Karpas-422 (cell line): ENCODE results near the gene GPLD1. TPM values are rescaled to one million over a fixed set of nuclear protein-coding genes. Genes with fewer than 3 reads are reported as not detected.
"Not testable (repeated sequence)": the region's sequence is repeated elsewhere in the genome, so short reads cannot be mapped to it uniquely, and the experiment has no call there.

Experiments used
- DNase-seq: peaks from one replicate; pipeline ENCODE4 v3.0.0-alpha.2; 2015
- H2AFZ ChIP-seq: fragments of 200-600 bp; sonication (generic); 2 replicates; pipeline ENCODE4 v1.6.1; 2014; ENCODE audit warnings: antibody characterized with exemption, low read length, mixed read lengths
- H3K27ac ChIP-seq: fragments of 200-600 bp; sonication (generic); 2 replicates; pipeline ENCODE4 v1.5.1; 2014; ENCODE audit warnings: mild to moderate bottlenecking, low read length, moderate library complexity
- H3K27me3 ChIP-seq: fragments of 200-600 bp; sonication (generic); 2 replicates; pipeline ENCODE4 v1.6.1; 2014; ENCODE audit warnings: low read length, mixed read lengths
- H3K36me3 ChIP-seq: fragments of 200-600 bp; sonication (generic); 2 replicates; pipeline ENCODE4 v1.6.1; 2014; ENCODE audit warnings: low read length, mixed read lengths; ENCODE audit not compliant: insufficient read depth
- H3K4me1 ChIP-seq: fragments of 200-600 bp; sonication (generic); 2 replicates; pipeline ENCODE4 v1.6.1; 2014; ENCODE audit warnings: mild to moderate bottlenecking, low read length, mixed read lengths
- H3K4me2 ChIP-seq: fragments of 200-600 bp; sonication (generic); 2 replicates; pipeline ENCODE4 v1.6.1; 2014; ENCODE audit warnings: low read length, low read depth, mild to moderate bottlenecking; ENCODE audit not compliant: poor library complexity, severe bottlenecking
- H3K4me3 ChIP-seq: fragments of 200-600 bp; sonication (generic); 2 replicates; pipeline ENCODE4 v1.5.1; 2014; ENCODE audit warnings: mild to moderate bottlenecking, antibody characterized with exemption, low read length, mixed read lengths
- H3K79me2 ChIP-seq: fragments of 200-600 bp; sonication (generic); 2 replicates; pipeline ENCODE4 v1.6.1; 2014; ENCODE audit warnings: mild to moderate bottlenecking, low read length, mixed read lengths
- H3K9ac ChIP-seq: fragments of 200-600 bp; sonication (generic); 2 replicates; pipeline ENCODE4 v1.6.0; 2014; ENCODE audit warnings: low read length
- H3K9me2 ChIP-seq: fragments of 200-600 bp; sonication (generic), shearing (Covaris generic); replicated peaks from 2 replicates; pipeline ENCODE4 v1.6.0; 2014; ENCODE audit warnings: mild to moderate bottlenecking, low read length, moderate library complexity; ENCODE audit not compliant: insufficient read depth
- H3K9me3 ChIP-seq: fragments of 300-700, 200-600 bp; sonication (generic); 2 replicates; pipeline ENCODE4 v1.6.1; 2014; ENCODE audit warnings: low read length, mixed read lengths
- H4K20me1 ChIP-seq: fragments of 200-600 bp; sonication (generic); 2 replicates; pipeline ENCODE4 v1.6.1; 2014; ENCODE audit warnings: mild to moderate bottlenecking, antibody characterized with exemption, low read length, low read depth; ENCODE audit not compliant: insufficient read depth
- total RNA-seq: library from RNA; depleted of rRNA; stranded (reverse); fragments of >200 nt; shearing (Covaris generic); gene quantifications from 2 replicates; pipeline ENCODE4 v1.2.3, GENCODE V29; 2014; ENCODE audit warnings: low replicate concordance

The GPLD1 gene
- total RNA-seq, 1 experiment from 2014 or later = 9.0 TPM

DNA sequence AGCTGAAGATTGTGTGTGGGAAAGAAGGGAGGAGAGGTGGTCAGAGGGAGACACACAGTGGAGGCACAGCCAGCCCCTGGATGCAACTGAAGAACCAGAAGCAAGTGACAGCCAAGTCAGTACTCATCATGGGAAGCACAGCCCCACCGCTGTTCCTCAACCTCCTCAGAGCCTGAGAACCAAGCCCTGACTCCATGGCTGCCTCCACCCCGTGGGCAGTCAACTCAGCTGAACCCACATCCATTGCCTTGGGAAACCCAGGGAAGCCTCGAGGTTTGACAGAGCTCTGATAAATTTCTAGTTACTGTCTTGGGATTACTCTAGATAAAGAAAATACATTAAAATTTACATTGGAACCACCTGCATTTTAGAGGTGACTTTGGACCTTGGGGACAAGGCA lies 35.0 kb upstream of the GPLD1 start:
- H3K9me3 ChIP-seq = no peaks in the 10 kb centered on the region
- no peak overlapping the region for H2AFZ ChIP-seq
- no peaks in the 10 kb centered on the region for H3K27me3 ChIP-seq
- H3K79me2 ChIP-seq = no peaks in the 10 kb centered on the region
- H3K9me2 ChIP-seq = no peaks in the 10 kb centered on the region
- H3K9ac ChIP-seq = no peak overlapping the region
- peaks cover 51% of the 10 kb centered on the region for H3K4me1 ChIP-seq
- DNase-seq = no peak
- no peak overlapping the region for H3K27ac ChIP-seq
- no peak overlapping the region for H3K4me2 ChIP-seq
- no peak overlapping the region for H3K4me3 ChIP-seq
- H3K36me3 ChIP-seq = no peaks in the 10 kb centered on the region
- H4K20me1 ChIP-seq = no peaks in the 10 kb centered on the region

DNA sequence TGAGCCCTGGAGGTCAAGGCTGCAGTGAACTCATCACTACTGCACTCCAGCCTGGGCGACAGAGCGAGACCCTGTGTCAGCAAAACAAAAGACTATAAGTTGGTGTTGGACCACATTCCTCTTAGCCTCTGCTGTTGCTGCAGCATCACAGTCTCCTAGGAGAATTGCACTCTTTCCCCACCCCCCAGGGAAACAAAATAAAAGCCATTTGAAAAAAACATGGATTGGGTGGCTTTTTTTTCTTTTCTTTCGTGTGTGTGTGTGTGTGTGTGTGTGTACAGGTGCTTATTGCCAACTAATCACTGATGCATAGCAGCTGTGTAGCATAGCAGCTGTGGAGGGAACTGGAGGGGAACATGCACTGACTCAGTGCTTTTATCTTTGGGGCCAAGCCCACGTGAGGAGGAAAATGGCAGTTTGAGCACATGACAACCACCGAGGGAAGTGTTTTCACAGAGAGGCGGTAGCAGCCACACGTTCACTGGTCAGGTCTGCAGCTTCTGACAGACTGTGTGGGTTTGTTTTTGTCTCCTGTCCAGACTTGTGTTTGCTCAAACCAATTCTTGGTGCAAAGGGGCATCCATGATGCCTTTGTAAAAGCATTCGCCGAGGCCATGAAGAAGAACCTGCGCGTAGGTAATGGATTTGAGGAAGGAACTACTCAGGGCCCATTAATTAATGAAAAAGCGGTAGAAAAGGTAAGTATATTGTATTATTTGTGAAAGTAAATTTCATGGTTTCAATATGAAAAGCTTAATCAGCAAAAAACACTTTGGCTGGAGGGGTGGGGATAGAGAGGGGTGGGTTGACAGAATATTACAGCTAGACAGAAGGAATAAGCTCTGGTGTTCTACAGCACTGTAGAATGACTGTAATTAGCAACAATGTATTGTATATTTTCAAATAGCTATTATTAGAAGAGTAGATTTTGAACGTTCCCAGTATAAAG lies 33.1 kb upstream of the GPLD1 start:
- peak overlapping the region; percentile 68 for H3K27ac ChIP-seq
- H3K4me1 ChIP-seq = peaks cover 60% of the 10 kb centered on the region
- H3K4me3 ChIP-seq = no peak overlapping the region
- peak overlapping the region; percentile 34; the same call in 1 of the 2 replicates for H3K9ac ChIP-seq
- H3K36me3 ChIP-seq = no peaks in the 10 kb centered on the region
- H3K27me3 ChIP-seq = no peaks in the 10 kb centered on the region
- peak; percentile 81 for DNase-seq
- no peaks in the 10 kb centered on the region for H4K20me1 ChIP-seq
- no peaks in the 10 kb centered on the region for H3K9me2 ChIP-seq
- H2AFZ ChIP-seq = peak overlapping the region; percentile 74; the same call in 1 of the 2 replicates
- no peaks in the 10 kb centered on the region for H3K9me3 ChIP-seq
- H3K79me2 ChIP-seq = no peaks in the 10 kb centered on the region
- H3K4me2 ChIP-seq = peak overlapping the region; percentile 37

DNA sequence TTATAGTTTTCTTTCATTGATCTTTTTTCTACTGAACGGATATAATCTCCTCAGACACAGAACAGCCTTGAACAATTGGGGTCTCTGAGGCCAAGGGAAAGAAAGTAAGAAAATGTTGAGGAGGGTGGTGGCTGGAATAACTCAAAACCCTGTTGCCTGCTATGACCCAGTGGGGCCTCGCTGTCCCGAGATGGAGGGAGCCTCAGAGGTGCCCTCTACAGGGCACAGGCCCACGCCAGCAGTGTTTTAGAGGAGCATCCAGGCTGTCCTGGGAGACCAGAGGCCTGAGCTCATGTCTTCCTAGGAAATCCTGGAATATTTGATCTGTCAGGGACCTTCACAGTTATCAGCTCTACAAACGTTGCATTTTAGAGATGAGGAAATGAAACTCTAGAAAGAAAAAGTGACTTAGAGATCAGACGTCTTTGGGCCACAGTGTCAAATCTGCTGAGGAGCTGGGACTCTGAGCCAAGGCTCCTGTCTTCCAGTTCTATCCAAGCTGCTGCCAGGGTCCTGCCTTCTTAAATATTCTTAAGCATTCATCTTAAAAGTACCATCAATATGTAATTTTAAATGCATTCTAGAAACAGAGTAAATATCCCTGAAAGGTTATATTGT lies 31.7 kb upstream of the GPLD1 start:
- peak overlapping the region; percentile 25 for H3K4me2 ChIP-seq
- peaks cover 63% of the 10 kb centered on the region for H3K4me1 ChIP-seq
- H3K9me2 ChIP-seq = no peaks in the 10 kb centered on the region
- peak overlapping the region; percentile 68 for H3K27ac ChIP-seq
- H3K4me3 ChIP-seq = no peak overlapping the region
- no peaks in the 10 kb centered on the region for H3K9me3 ChIP-seq
- H3K27me3 ChIP-seq = no peaks in the 10 kb centered on the region
- H3K9ac ChIP-seq = peak overlapping the region; percentile 13; the same call in 1 of the 2 replicates
- H3K79me2 ChIP-seq = no peaks in the 10 kb centered on the region
- H3K36me3 ChIP-seq = no peaks in the 10 kb centered on the region
- DNase-seq = peak; percentile 80
- H2AFZ ChIP-seq = peak overlapping the region; percentile 57
- H4K20me1 ChIP-seq = no peaks in the 10 kb centered on the region

DNA sequence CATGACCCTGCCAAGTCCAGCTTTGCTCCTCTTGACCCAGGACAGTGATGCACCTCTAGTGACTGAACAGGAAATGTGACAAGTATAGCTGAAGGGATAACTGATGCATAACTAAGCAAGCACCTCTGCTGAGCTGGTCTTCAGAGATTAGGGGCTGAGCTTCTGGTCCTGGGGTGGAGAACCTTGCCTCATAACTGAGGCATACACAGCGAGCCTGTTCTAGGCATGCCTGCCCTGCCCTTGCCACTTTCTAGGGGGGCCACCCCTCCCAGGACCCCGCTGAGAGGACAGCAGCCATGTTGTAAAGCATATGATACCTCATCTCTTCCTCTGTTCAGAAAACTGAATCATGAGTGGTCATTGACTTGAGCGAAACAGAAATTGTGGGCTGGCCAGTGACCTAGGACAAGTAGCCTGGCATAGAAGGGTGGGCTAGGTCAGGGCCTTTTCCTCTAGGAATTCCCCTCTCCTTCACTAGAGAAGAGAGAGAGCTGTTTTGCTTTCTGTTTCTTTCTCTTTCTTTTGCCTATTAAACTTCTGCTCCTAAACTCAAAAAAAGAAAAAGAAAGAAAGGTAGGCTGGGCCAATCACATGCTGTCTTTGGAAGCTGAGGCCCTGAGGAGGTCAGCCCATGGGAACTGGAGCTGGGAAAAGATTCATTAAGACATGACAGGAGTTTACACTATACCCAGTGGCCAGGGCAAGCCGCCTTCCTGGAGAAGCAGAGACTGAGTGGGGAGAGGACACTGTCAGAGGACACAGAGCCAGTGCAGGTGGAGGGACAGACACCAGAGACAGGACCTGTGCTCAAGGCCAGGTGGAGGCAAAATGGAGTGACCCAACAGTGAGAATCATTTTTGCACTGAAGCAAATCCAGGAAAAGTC lies 28.5 kb upstream of the GPLD1 start:
- Histone ChIP-seq H3K9me3 (no peaks in the 10 kb centered on the region), H3K27ac (peak overlapping the region; percentile 87), H3K4me2 (peak overlapping the region; percentile 84), H3K9ac (peak overlapping the region; percentile 62), H3K27me3 (no peaks in the 10 kb centered on the region), H3K9me2 (no peaks in the 10 kb centered on the region), H3K79me2 (no peaks in the 10 kb centered on the region), H3K36me3 (0 out of 2 replicates have a peak, but pooled peaks cover 6% of the 10 kb centered on the region), H4K20me1 (no peaks in the 10 kb centered on the region), H3K4me1 (peaks cover 47% of the 10 kb centered on the region), H3K4me3 (peak overlapping the region; percentile 62), H2AFZ (peak overlapping the region; percentile 92)
- DNase-seq = peak; percentile 82

DNA sequence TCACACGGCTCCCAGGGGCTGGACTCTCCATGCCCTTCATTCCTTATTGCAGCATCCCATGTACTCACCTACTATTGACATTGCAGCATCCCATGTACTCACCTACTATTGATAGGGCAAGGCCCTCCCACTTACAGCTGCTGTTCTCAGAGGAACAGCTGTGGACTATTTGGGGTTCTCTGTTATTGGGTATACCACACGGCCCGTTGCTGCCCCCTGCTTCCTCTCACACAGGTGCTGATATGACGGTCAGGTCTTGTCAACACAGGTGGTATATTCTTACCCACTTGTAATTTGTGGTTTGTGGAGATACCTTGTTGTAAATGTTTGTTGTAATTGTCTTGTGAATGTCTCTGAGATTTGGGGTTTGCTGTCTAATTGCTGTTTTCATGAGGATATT lies 24.2 kb upstream of the GPLD1 start:
- no peak overlapping the region for H3K4me2 ChIP-seq
- no peak overlapping the region for H3K4me3 ChIP-seq
- H3K79me2 ChIP-seq = no peaks in the 10 kb centered on the region
- H2AFZ ChIP-seq = no peak overlapping the region
- H3K4me1 ChIP-seq = peaks cover 22% of the 10 kb centered on the region
- no peaks in the 10 kb centered on the region for H4K20me1 ChIP-seq
- no peak for DNase-seq
- H3K36me3 ChIP-seq = 0 out of 2 replicates have a peak, but pooled peaks cover 6% of the 10 kb centered on the region
- no peaks in the 10 kb centered on the region for H3K27me3 ChIP-seq
- H3K9ac ChIP-seq = no peak overlapping the region
- no peaks in the 10 kb centered on the region for H3K9me3 ChIP-seq
- H3K27ac ChIP-seq = no peak overlapping the region
- no peaks in the 10 kb centered on the region for H3K9me2 ChIP-seq

DNA sequence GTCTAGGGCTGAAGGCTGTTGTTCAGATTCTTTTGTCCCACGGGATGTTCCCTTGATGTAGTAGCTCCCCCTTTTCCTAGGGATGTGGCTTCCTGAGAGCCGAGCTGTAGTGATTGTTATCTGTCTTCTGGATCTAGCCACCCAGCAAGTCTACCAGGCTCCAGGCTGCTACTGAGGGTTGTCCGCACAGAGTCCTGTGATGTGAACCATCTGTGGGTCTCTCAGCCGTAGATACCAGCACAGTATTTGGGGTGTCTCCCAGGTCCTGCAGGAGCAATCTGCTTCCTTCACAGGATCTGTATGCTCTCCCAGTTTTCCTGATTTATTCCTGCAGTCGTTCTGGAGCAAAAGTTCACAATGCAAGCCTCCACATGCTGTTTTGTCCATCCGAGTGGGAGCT lies 22.6 kb upstream of the GPLD1 start:
- DNase-seq, H3K9me2 ChIP-seq, H4K20me1 ChIP-seq, H3K79me2 ChIP-seq, H3K27me3 ChIP-seq, H3K4me3 ChIP-seq, H3K9ac ChIP-seq, H3K4me1 ChIP-seq, H3K4me2 ChIP-seq, H3K9me3 ChIP-seq, H2AFZ ChIP-seq, H3K27ac ChIP-seq: not testable (repeated sequence)
- peaks cover 11% of the 10 kb centered on the region for H3K36me3 ChIP-seq

DNA sequence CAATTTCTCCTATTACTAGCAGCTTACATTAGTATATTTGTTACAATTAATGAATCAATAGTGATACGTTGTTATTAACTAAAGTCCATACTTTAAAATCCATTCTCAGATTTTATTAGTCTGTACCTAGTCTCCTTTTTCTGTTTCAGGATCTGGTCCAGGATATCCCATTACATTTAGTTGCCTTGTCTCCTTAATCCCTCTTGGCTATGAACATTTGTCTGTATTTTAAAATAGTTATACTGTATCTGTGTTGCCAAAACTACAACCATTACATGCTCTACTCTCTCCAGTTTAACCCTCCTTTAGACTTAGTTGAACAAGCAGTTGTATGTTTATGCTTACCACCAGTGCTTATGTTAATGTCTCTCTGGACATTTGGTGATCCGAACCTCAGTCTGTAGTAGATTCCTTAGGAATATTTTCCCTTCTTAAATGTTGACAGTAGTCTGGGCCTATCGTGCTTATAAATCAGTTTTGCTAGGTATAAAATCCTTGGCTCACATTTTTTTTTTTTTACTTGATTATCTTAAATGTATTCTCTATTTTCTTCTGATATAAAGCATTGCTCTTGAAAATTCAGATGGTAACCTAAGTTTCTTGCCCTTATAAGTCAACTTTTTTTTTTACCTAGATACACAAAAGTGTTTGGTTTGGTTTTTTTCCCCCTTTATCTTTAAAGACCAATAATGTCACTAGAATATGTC lies 17.6 kb upstream of the GPLD1 start:
- DNase-seq = no peak
- Histone ChIP-seq H3K36me3 (peaks cover 25% of the 10 kb centered on the region), H3K4me3 (no peak overlapping the region), H3K27ac (no peak overlapping the region), H3K9me3 (no peaks in the 10 kb centered on the region), H3K27me3 (no peaks in the 10 kb centered on the region), H3K79me2 (no peaks in the 10 kb centered on the region), H4K20me1 (no peaks in the 10 kb centered on the region), H3K4me1 (no peaks in the 10 kb centered on the region), H2AFZ (no peak overlapping the region), H3K4me2 (no peak overlapping the region), H3K9ac (no peak overlapping the region), H3K9me2 (no peaks in the 10 kb centered on the region)
